ENCODE results near the gene TUBGCP3.
"Not testable (repeated sequence)": the region's sequence is repeated elsewhere in the genome, so short reads cannot be mapped to it uniquely, and the experiment has no call there.

TUBGCP3 gene

GRCh38 chr13:112587764-112588489, at the start of gene TUBGCP3:
Gene TUBGCP3, minus strand, starts transcription at chr13:112588153. Its CDS starts 173 bp downstream, at chr13:112587980.
- H3K36me3 ChIP-seq (ENCODE audit: control insufficient read depth, insufficient read depth, low read length): no peaks in the 10 kb centered on the region
- H3K4me1 ChIP-seq (ENCODE audit: control insufficient read depth, insufficient read depth, low read length): peaks cover 23% of the 10 kb centered on the region
- no peaks in the 10 kb centered on the region for H3K9me3 ChIP-seq (ENCODE audit: control insufficient read depth, low read length)
- no peaks in the 10 kb centered on the region for H3K27me3 ChIP-seq (ENCODE audit: control insufficient read depth, insufficient read depth, low read length)
- H3K9ac ChIP-seq (ENCODE audit: low read length): peak within 1 kb of the TSS; percentile 88
- peak within 1 kb of the TSS; percentile 28 for H3K4me3 ChIP-seq (ENCODE audit: low read length)

- Histone ChIP-seq H3K9ac (ENCODE audit: low read length) (no peak overlapping the region), H3K36me3 (ENCODE audit: control insufficient read depth, insufficient read depth, low read length) (no peaks in the 10 kb centered on the region), H3K27me3 (ENCODE audit: control insufficient read depth, insufficient read depth, low read length) (peaks cover 31% of the 10 kb centered on the region), H3K9me3 (ENCODE audit: control insufficient read depth, low read length) (no peaks in the 10 kb centered on the region), H3K4me1 (ENCODE audit: control insufficient read depth, insufficient read depth, low read length) (peaks cover 6% of the 10 kb centered on the region), H3K4me3 (ENCODE audit: low read length) (no peak overlapping the region)
These were observed 49.3 kb upstream of the TUBGCP3 start for GRCh38 chr13:112637017-112637801.

GRCh38 chr13:112636401-112636975, 48.5 kb upstream of the TUBGCP3 start:
- Histone ChIP-seq H3K4me1 (ENCODE audit: control insufficient read depth, insufficient read depth, low read length) (peaks cover 6% of the 10 kb centered on the region), H3K27me3 (ENCODE audit: control insufficient read depth, insufficient read depth, low read length) (peaks cover 31% of the 10 kb centered on the region), H3K9ac (ENCODE audit: low read length) (no peak overlapping the region), H3K36me3 (ENCODE audit: control insufficient read depth, insufficient read depth, low read length) (no peaks in the 10 kb centered on the region), H3K4me3 (ENCODE audit: low read length) (no peak overlapping the region), H3K9me3 (ENCODE audit: control insufficient read depth, low read length) (no peaks in the 10 kb centered on the region)

DNA sequence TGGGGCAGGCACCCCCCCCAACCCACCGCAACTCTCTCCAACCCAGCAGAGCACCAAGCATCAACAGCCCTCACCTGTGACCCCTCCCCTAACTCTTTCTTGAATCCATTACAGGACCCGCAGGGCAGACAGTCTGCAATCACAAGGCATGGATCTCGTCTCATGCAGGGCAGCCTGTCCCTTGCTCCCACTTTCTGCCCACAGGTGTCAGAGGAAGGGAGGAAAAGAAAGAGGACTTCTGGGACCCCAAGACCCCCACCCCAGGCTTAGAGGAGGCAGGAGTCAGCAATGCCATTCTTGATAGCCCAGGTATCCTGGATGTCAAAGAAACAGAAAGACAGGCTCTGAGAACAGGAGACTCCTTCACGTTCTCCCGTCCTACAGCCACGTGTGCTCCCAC, 47.4 kb upstream of the TUBGCP3 start:
- Histone ChIP-seq H3K4me3 (ENCODE audit: low read length) (no peak overlapping the region), H3K36me3 (ENCODE audit: control insufficient read depth, insufficient read depth, low read length) (no peaks in the 10 kb centered on the region), H3K9ac (ENCODE audit: low read length) (no peak overlapping the region), H3K4me1 (ENCODE audit: control insufficient read depth, insufficient read depth, low read length) (no peaks in the 10 kb centered on the region), H3K27me3 (ENCODE audit: control insufficient read depth, insufficient read depth, low read length) (peaks cover 30% of the 10 kb centered on the region), H3K9me3 (ENCODE audit: control insufficient read depth, low read length) (no peaks in the 10 kb centered on the region)

- Histone ChIP-seq H3K27me3 (ENCODE audit: control insufficient read depth, insufficient read depth, low read length) (peaks cover 21% of the 10 kb centered on the region), H3K4me3 (ENCODE audit: low read length) (no peak overlapping the region), H3K4me1 (ENCODE audit: control insufficient read depth, insufficient read depth, low read length) (no peaks in the 10 kb centered on the region), H3K36me3 (ENCODE audit: control insufficient read depth, insufficient read depth, low read length) (no peaks in the 10 kb centered on the region), H3K9me3 (ENCODE audit: control insufficient read depth, low read length) (no peaks in the 10 kb centered on the region), H3K9ac (ENCODE audit: low read length) (no peak overlapping the region)
These were observed 46.1 kb upstream of the TUBGCP3 start for GRCh38 chr13:112634102-112634501.

GRCh38 chr13:112630226-112630625, 42.3 kb upstream of the TUBGCP3 start:
- not testable (repeated sequence) for H3K36me3 ChIP-seq (ENCODE audit: control insufficient read depth, insufficient read depth, low read length); H3K4me1 ChIP-seq (ENCODE audit: control insufficient read depth, insufficient read depth, low read length); H3K9ac ChIP-seq (ENCODE audit: low read length); H3K4me3 ChIP-seq (ENCODE audit: low read length); H3K9me3 ChIP-seq (ENCODE audit: control insufficient read depth, low read length); H3K27me3 ChIP-seq (ENCODE audit: control insufficient read depth, insufficient read depth, low read length)

GRCh38 chr13:112629161-112629560, 41.2 kb upstream of the TUBGCP3 start:
- H3K9ac ChIP-seq (ENCODE audit: low read length): no peak overlapping the region
- no peak overlapping the region for H3K4me3 ChIP-seq (ENCODE audit: low read length)
- peaks cover 4% of the 10 kb centered on the region for H3K27me3 ChIP-seq (ENCODE audit: control insufficient read depth, insufficient read depth, low read length)
- H3K36me3 ChIP-seq (ENCODE audit: control insufficient read depth, insufficient read depth, low read length): no peaks in the 10 kb centered on the region
- no peaks in the 10 kb centered on the region for H3K9me3 ChIP-seq (ENCODE audit: control insufficient read depth, low read length)
- no peaks in the 10 kb centered on the region for H3K4me1 ChIP-seq (ENCODE audit: control insufficient read depth, insufficient read depth, low read length)

GRCh38 chr13:112627613-112628012, 39.7 kb upstream of the TUBGCP3 start:
- not testable (repeated sequence) for H3K9ac ChIP-seq (ENCODE audit: low read length); H3K27me3 ChIP-seq (ENCODE audit: control insufficient read depth, insufficient read depth, low read length); H3K9me3 ChIP-seq (ENCODE audit: control insufficient read depth, low read length); H3K4me3 ChIP-seq (ENCODE audit: low read length); H3K4me1 ChIP-seq (ENCODE audit: control insufficient read depth, insufficient read depth, low read length); H3K36me3 ChIP-seq (ENCODE audit: control insufficient read depth, insufficient read depth, low read length)

DNA sequence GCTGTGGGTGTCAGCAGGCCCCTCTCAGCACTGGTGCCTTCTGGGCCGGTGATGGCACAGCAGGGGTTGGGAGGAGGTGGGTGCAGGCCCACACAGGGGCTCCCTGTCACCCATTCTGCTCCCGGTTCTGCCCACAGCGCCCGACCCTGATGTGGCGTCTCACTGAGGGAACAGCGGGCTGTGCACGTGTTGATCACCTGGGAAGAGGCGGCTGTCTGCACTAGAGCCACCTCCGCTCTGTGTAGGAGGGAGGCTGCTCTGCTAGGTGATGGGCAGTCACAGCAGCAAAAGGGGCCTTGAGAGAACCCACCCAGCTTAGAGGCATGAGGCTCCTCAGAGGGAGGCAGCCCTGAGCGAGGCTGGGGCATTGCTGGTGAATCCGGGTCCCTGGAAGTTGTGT, 39.2 kb upstream of the TUBGCP3 start:
- Histone ChIP-seq H3K4me1 (ENCODE audit: control insufficient read depth, insufficient read depth, low read length) (no peaks in the 10 kb centered on the region), H3K4me3 (ENCODE audit: low read length) (no peak overlapping the region), H3K36me3 (ENCODE audit: control insufficient read depth, insufficient read depth, low read length) (no peaks in the 10 kb centered on the region), H3K9ac (ENCODE audit: low read length) (no peak overlapping the region), H3K9me3 (ENCODE audit: control insufficient read depth, low read length) (no peaks in the 10 kb centered on the region), H3K27me3 (ENCODE audit: control insufficient read depth, insufficient read depth, low read length) (no peaks in the 10 kb centered on the region)

DNA sequence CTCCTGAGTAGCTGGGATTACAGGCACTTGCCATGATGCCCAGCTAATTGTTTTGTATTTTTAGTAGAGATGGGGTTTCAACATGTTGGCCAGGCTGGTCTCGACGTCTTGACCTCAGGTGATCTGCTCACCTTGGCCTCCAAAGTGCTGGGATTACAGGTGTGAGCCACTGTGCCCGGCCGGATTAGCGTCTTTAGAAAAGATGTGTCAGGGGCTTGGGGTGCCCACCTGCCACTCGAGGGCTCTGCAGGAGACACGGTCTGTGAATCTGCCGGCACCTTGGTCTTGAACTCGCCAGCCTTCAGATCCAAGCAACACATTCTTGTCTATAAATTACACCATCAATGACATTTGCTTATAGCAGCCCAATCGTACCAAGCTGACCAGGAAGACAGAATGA, 38.8 kb upstream of the TUBGCP3 start:
- Histone ChIP-seq H3K9ac (ENCODE audit: low read length) (no peak overlapping the region), H3K9me3 (ENCODE audit: control insufficient read depth, low read length) (no peaks in the 10 kb centered on the region), H3K36me3 (ENCODE audit: control insufficient read depth, insufficient read depth, low read length) (no peaks in the 10 kb centered on the region), H3K4me1 (ENCODE audit: control insufficient read depth, insufficient read depth, low read length) (no peaks in the 10 kb centered on the region), H3K4me3 (ENCODE audit: low read length) (no peak overlapping the region), H3K27me3 (ENCODE audit: control insufficient read depth, insufficient read depth, low read length) (no peaks in the 10 kb centered on the region)

- no peak overlapping the region for H3K9ac ChIP-seq (ENCODE audit: low read length)
- no peaks in the 10 kb centered on the region for H3K4me1 ChIP-seq (ENCODE audit: control insufficient read depth, insufficient read depth, low read length)
- no peaks in the 10 kb centered on the region for H3K9me3 ChIP-seq (ENCODE audit: control insufficient read depth, low read length)
- no peaks in the 10 kb centered on the region for H3K27me3 ChIP-seq (ENCODE audit: control insufficient read depth, insufficient read depth, low read length)
- no peak overlapping the region for H3K4me3 ChIP-seq (ENCODE audit: low read length)
- no peaks in the 10 kb centered on the region for H3K36me3 ChIP-seq (ENCODE audit: control insufficient read depth, insufficient read depth, low read length)
These were observed 38.2 kb upstream of the TUBGCP3 start for GRCh38 chr13:112626124-112626523.

DNA sequence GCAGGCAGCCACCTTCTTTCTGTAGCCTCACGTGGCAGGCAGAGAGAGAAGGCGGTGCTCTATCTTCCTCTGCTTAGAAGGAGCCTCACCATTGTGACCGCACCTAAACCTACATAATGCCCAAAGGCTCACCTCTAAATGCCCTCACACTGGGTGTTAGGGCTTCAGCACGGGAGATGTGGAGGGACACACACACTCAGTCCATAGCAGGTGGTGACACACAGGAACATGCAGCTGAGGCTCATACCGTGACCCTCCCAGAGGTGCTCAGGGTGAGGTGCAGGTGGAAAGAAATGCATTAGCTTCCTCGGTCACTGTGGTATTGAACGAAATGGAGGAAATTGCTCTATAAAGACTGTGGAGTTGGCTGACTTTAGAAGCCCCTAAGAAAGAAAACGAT, 37.7 kb upstream of the TUBGCP3 start:
- no peak overlapping the region for H3K9ac ChIP-seq (ENCODE audit: low read length)
- no peaks in the 10 kb centered on the region for H3K27me3 ChIP-seq (ENCODE audit: control insufficient read depth, insufficient read depth, low read length)
- H3K36me3 ChIP-seq (ENCODE audit: control insufficient read depth, insufficient read depth, low read length): no peaks in the 10 kb centered on the region
- H3K4me1 ChIP-seq (ENCODE audit: control insufficient read depth, insufficient read depth, low read length): no peaks in the 10 kb centered on the region
- H3K4me3 ChIP-seq (ENCODE audit: low read length): no peak overlapping the region
- no peaks in the 10 kb centered on the region for H3K9me3 ChIP-seq (ENCODE audit: control insufficient read depth, low read length)
